Endothelial cell of umbilical vein (primary cell): ENCODE data around the gene BCOR. TPM values are rescaled to one million over a fixed set of nuclear protein-coding genes. Genes with fewer than 3 reads are reported as not detected.

Source experiments
- BruUV-seq: library from RNA; stranded (reverse); fragments of 400-500 nt; replicated peaks from 2 replicates; lab custom pipeline; 2021; lab: Mats Ljungman, UMichigan
- CTCF ChIA-PET: fragments of 300-600, 350-600 bp; sonication (Branson Sonifier 250); formaldehyde crosslinking; loops from one replicate; lab custom pipeline; 2021; ENCODE audit warnings: antibody characterized with exemption, inconsistent platforms; lab: Charles Lee
- POLR2A ChIA-PET: fragments of 300-600, 350-600 bp; sonication (Branson Sonifier 250); formaldehyde crosslinking; loops from one replicate; lab custom pipeline; 2021; ENCODE audit warnings: antibody characterized with exemption, inconsistent platforms; lab: Charles Lee
- DNase-seq: peaks from one replicate; pipeline ENCODE4 v3.0.0-alpha.2; 2011; ENCODE audit warnings: low read depth, low spot score
- FAIRE-seq: peaks from 2 replicates; lab custom pipeline; 2011; peaks lifted over from hg19 to GRCh38; lab: Jason Lieb, UNC
- H2AFZ ChIP-seq: 2 replicates; pipeline ENCODE4 v1.6.0; 2012; ENCODE audit warnings: low read depth, low read length, control low read depth, inconsistent platforms
- H3K27ac ChIP-seq: 2 replicates; pipeline ENCODE4 v1.5.1; 2011; ENCODE audit warnings: low read depth, mild to moderate bottlenecking, control low read depth, low read length, moderate library complexity; ENCODE audit not compliant: insufficient read depth
- H3K27me3 ChIP-seq, 2 experiments: 2 replicates each; pipeline versions ENCODE4 v1.6.0 to v1.6.1; 2011; ENCODE audit warnings: low read length in 2 of 2, mixed read lengths in 1 of 2; ENCODE audit not compliant: control insufficient read depth in 2 of 2, insufficient read depth in 2 of 2
- H3K36me3 ChIP-seq, 2 experiments: 2 replicates in 1 of 2; 3 replicates in 1 of 2; pipeline ENCODE4 v1.5.1; 2011; ENCODE audit warnings: low read length in 2 of 2, mild to moderate bottlenecking in 1 of 2, moderate library complexity in 1 of 2; ENCODE audit not compliant: control insufficient read depth in 2 of 2, insufficient read depth in 2 of 2; ENCODE audit errors: extremely low read depth in 1 of 2
- H3K4me1 ChIP-seq: 3 replicates; pipeline ENCODE4 v1.5.1; 2011; ENCODE audit warnings: mild to moderate bottlenecking, low read length; ENCODE audit not compliant: control insufficient read depth, insufficient read depth; ENCODE audit errors: extremely low read depth
- H3K4me2 ChIP-seq: 2 replicates; pipeline ENCODE4 v1.6.1; 2011; ENCODE audit warnings: low read length, control low read depth, mixed read lengths; ENCODE audit not compliant: insufficient read depth
- H3K4me3 ChIP-seq, 3 experiments: fragments of 200-600 bp in 1 of 3; sonication (generic), shearing (Covaris generic) in 1 of 3; replicated peaks in 1 of 3; 2 replicates each; pipeline ENCODE4 v1.5.1; 2011 to 2016; ENCODE audit warnings: control low read depth in 3 of 3, low read length in 3 of 3, mild to moderate bottlenecking in 2 of 3, inconsistent platforms in 1 of 3, low read depth in 1 of 3, moderate library complexity in 1 of 3; ENCODE audit not compliant: insufficient read depth in 1 of 3
- H3K79me2 ChIP-seq: 2 replicates; pipeline ENCODE4 v1.6.0; 2012; ENCODE audit warnings: low read length, inconsistent platforms; ENCODE audit not compliant: control insufficient read depth, insufficient read depth
- H3K9ac ChIP-seq: replicated peaks from 2 replicates; pipeline ENCODE3; 2011; ENCODE audit warnings: low read length, control low read depth; ENCODE audit not compliant: insufficient read depth; ENCODE audit errors: extremely low read depth
- H3K9me1 ChIP-seq: replicated peaks from 3 replicates; pipeline ENCODE4 v1.6.0; 2011; ENCODE audit warnings: mild to moderate bottlenecking, low read length; ENCODE audit not compliant: control insufficient read depth, insufficient read depth; ENCODE audit errors: extremely low read depth
- H3K9me3 ChIP-seq: replicated peaks from 2 replicates; pipeline ENCODE4 v1.5.1; 2012; ENCODE audit warnings: low read length, inconsistent platforms; ENCODE audit not compliant: control insufficient read depth, insufficient read depth
- H4K20me1 ChIP-seq: replicated peaks from 2 replicates; pipeline ENCODE3; 2011; ENCODE audit warnings: mild to moderate bottlenecking, low read length; ENCODE audit not compliant: control insufficient read depth, insufficient read depth; ENCODE audit errors: extremely low read depth
- CTCF ChIP-seq, 2 donors: IDR thresholded peaks; 1 replicate in 1 of 2; 2 replicates in 1 of 2; pipeline ENCODE4 v1.5.1; 2011; ENCODE audit warnings: low read length in 2 of 2, mild to moderate bottlenecking in 2 of 2, moderate library complexity in 2 of 2, control low read depth in 1 of 2, inconsistent platforms in 1 of 2, low read depth in 1 of 2; ENCODE audit not compliant: insufficient read depth in 1 of 2; ENCODE audit errors: extremely low read depth in 1 of 2
- EZH2 ChIP-seq: IDR thresholded peaks from 2 replicates; pipeline ENCODE4 v1.6.1; 2012; ENCODE audit warnings: borderline replicate concordance, low read depth, mild to moderate bottlenecking, moderate library complexity, low read length, inconsistent platforms; ENCODE audit not compliant: severe bottlenecking
- JUN ChIP-seq: IDR thresholded peaks from 2 replicates; pipeline ENCODE4 v1.6.1; 2011; ENCODE audit warnings: borderline replicate concordance, low read depth; ENCODE audit not compliant: insufficient read length, insufficient read depth
- MAX ChIP-seq: IDR thresholded peaks from 2 replicates; pipeline ENCODE4 v1.6.1; 2011; ENCODE audit not compliant: insufficient read depth, insufficient read length
- POLR2A ChIP-seq: IDR thresholded peaks from 2 replicates; pipeline ENCODE4 v1.6.1; 2012; ENCODE audit warnings: low read depth, mild to moderate bottlenecking, control low read depth, low read length
- dilution Hi-C: fragments of 300-500 bp; cut with MboI; formaldehyde crosslinking; loops from one replicate; pipeline ENCODE4 v1.15.0; 2019; ENCODE audit warnings: low sequenced_read_pairs; ENCODE audit not compliant: extremely low pct_ligation_motif_present
- intact Hi-C: fragments of 100-400 bp; cut with micrococcal nuclease; formaldehyde crosslinking; loops from one replicate; pipeline ENCODE4 v1.10.0; 2022
- polyA plus RNA-seq, 4 experiments: library from polyadenylated mRNA; depleted of rRNA in 3 of 4; stranded (reverse) in 3 of 4; unstranded in 1 of 4; fragments of >200 nt; gene quantifications; 2 replicates each; pipeline versions ENCODE4 v1.2.1 to v1.2.3, GENCODE V29; 2011 to 2012; ENCODE audit warnings: missing spikeins in 1 of 4
- total RNA-seq: library from RNA; stranded (reverse); gene quantifications from 2 replicates; pipeline ENCODE4 v1.2.3, GENCODE V29; 2021

Gene BCOR
- total and polyA plus RNA-seq, 2 donors (not counting 3 experiments of a cell fraction or from before 2014, with no cell fraction given): 10.1 to 24.2 TPM

- H3K79me2 ChIP-seq: no peaks in the 10 kb centered on the region
- no peaks in the 10 kb centered on the region for H3K27me3 ChIP-seq
- TF ChIP-seq CTCF (IDR thresholded peaks at IDR 0.05; ENCODE audit: extremely low read depth in 1 of 2, insufficient read depth in 1 of 2, low read depth in 1 of 2, low read length in 2 of 2): no peak
- no peak for TF ChIP-seq JUN
- TF ChIP-seq EZH2: no peak
- TF ChIP-seq POLR2A: no peak
- TF ChIP-seq MAX: no peak
- no peak overlapping the region for H2AFZ ChIP-seq
- no peak overlapping the region for H3K9ac ChIP-seq
- FAIRE-seq (no peak), DNase-seq (no peak)
- no peak overlapping the region for H3K4me2 ChIP-seq
- dilution Hi-C loops (no loop called here), intact Hi-C loops (no loop called here)
- H3K4me1 ChIP-seq: peaks cover 9% of the 10 kb centered on the region
- ChIA-PET CTCF (no interaction called here), POLR2A (no interaction called here)
- no peaks in the 10 kb centered on the region for H4K20me1 ChIP-seq
- no peak overlapping the region for H3K4me3 ChIP-seq
- no peaks in the 10 kb centered on the region for H3K36me3 ChIP-seq
- BruUV-seq: no TSS peak
- no peaks in the 10 kb centered on the region for H3K9me1 ChIP-seq
- H3K27ac ChIP-seq: no peak overlapping the region
- H3K9me3 ChIP-seq: no peaks in the 10 kb centered on the region
Measured at GRCh38 chrX:40102393-40103381, 4.9 kb upstream of the BCOR start.
